Ascending aorta (tissue), 2 donors: Measurements from ENCODE around the gene TSPO2. TPM values are rescaled to one million over a fixed set of nuclear protein-coding genes. Genes with fewer than 3 reads are reported as not detected.
"Not testable (repeated sequence)": the region's sequence is repeated elsewhere in the genome, so short reads cannot be mapped to it uniquely, and the experiment has no call there.

Experiments used
- DNase-seq, 2 donors: peaks; one replicate each; pipeline ENCODE4 v3.0.0-alpha.2; 2019; ENCODE audit warnings: low spot score in 2 of 2
- H3K27ac ChIP-seq, 2 donors: fragments of 200-600 bp; sonication (generic); one replicate each; pipeline ENCODE4 v1.5.1; 2016 to 2017; ENCODE audit warnings: mild to moderate bottlenecking in 1 of 2
- H3K27me3 ChIP-seq: fragments of 200-600 bp; sonication (generic); one replicate; pipeline ENCODE4 v1.5.1; 2017
- H3K36me3 ChIP-seq, 2 donors: fragments of 200-600 bp; sonication (generic); one replicate each; pipeline ENCODE4 v1.5.1; 2016
- H3K4me1 ChIP-seq, 2 donors: fragments of 200-600 bp; sonication (generic); one replicate each; pipeline ENCODE4 v1.5.1; 2016 to 2017; ENCODE audit warnings: mild to moderate bottlenecking in 1 of 2
- H3K4me3 ChIP-seq, 2 donors: fragments of 200-600 bp; sonication (generic); one replicate each; pipeline ENCODE4 v1.5.1; 2016 to 2017; ENCODE audit warnings: mild to moderate bottlenecking in 1 of 2
- H3K9me3 ChIP-seq, 2 donors: fragments of 200-600 bp; sonication (generic); one replicate each; pipeline ENCODE4 v1.5.1; 2016
- intact Hi-C: fragments of 100-400 bp; cut with DNase I; formaldehyde crosslinking; loops from one replicate; pipeline ENCODE4 v1.15.1; 2023
- total RNA-seq: library from RNA; depleted of rRNA; stranded (reverse); fragments of >200 nt; gene quantifications from one replicate; pipeline ENCODE4 v1.1.0, GENCODE V29; 2016
- TF ChIP-seq, protein P1 (sequence below), 3 experiments: fragments of 200-600 bp in 2 of 3; fragments of 450-650 bp in 1 of 3; sonication (generic) in 2 of 3; IDR thresholded peaks; one replicate each; pipeline ENCODE4 v1.5.1; 2016 to 2019; ENCODE audit warnings: antibody characterized with exemption in 3 of 3, mild to moderate bottlenecking in 1 of 3, moderate library complexity in 1 of 3

TSPO2 gene
- total RNA-seq, 1 donor from 2014 or later: not detected

DNA sequence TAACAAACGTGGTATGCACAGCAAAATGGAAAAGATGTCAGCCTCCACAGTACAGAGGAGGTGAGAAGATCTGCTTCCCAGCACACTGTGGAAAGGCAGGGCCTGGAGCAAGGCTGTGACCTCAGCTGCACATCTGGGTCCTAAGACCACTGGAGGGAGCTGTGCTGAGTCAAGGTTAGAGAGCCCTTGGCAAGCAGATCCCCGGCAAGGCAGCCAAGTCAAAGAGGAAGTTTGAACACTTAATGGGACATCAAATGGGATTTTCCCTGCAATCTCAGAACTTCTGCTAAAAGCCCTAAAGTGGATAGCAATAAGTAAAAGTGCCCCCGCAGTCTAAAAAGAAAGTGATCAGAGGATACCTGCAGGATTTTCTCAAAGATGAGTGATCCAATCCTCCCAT lies 42.7 kb upstream of the TSPO2 start:
- no peak overlapping the region for H3K27ac ChIP-seq
- H3K27me3 ChIP-seq: no peaks in the 10 kb centered on the region
- H3K9me3 ChIP-seq: no peaks in the 10 kb centered on the region
- intact Hi-C loops: no loop called here
- DNase-seq: peak in 1 of 2 donors; percentile 65
- H3K36me3 ChIP-seq: no peaks in the 10 kb centered on the region
- TF ChIP-seq, protein P1, sequence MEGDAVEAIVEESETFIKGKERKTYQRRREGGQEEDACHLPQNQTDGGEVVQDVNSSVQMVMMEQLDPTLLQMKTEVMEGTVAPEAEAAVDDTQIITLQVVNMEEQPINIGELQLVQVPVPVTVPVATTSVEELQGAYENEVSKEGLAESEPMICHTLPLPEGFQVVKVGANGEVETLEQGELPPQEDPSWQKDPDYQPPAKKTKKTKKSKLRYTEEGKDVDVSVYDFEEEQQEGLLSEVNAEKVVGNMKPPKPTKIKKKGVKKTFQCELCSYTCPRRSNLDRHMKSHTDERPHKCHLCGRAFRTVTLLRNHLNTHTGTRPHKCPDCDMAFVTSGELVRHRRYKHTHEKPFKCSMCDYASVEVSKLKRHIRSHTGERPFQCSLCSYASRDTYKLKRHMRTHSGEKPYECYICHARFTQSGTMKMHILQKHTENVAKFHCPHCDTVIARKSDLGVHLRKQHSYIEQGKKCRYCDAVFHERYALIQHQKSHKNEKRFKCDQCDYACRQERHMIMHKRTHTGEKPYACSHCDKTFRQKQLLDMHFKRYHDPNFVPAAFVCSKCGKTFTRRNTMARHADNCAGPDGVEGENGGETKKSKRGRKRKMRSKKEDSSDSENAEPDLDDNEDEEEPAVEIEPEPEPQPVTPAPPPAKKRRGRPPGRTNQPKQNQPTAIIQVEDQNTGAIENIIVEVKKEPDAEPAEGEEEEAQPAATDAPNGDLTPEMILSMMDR (IDR thresholded peaks at IDR 0.05): peak in 2 of 3 experiments; percentile 3 to 25
- peaks cover 4% of the 10 kb centered on the region in 2 donors for H3K4me1 ChIP-seq
- no peak overlapping the region for H3K4me3 ChIP-seq

DNA sequence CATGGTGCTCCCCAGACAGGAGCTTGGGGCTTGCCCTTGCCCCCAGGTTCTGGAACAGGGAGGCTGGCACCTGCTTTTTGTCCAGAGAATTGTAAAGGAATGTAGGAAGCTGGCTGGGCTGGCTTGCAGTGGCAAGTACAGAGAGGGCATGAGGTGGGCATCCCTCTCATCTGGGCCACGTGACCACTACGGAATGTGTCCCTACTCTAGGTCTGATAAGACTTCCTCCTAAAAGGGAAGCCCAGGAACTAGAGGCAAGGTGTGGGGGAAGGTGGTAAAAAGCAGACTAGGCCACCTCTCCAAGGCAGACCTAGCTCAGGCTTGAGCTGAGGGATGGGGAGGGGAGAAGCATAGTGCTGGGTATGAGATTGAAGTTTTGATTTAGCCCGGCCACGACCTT lies 42.0 kb upstream of the TSPO2 start:
- Histone ChIP-seq H3K9me3 (no peaks in the 10 kb centered on the region), H3K36me3 (no peaks in the 10 kb centered on the region), H3K27ac (no peak overlapping the region), H3K4me3 (no peak overlapping the region), H3K4me1 (peaks cover 4% of the 10 kb centered on the region in 2 donors), H3K27me3 (no peaks in the 10 kb centered on the region)
- intact Hi-C loops: no loop called here
- no peak for DNase-seq
- TF ChIP-seq, protein P1 (IDR thresholded peaks at IDR 0.05): no peak

DNA sequence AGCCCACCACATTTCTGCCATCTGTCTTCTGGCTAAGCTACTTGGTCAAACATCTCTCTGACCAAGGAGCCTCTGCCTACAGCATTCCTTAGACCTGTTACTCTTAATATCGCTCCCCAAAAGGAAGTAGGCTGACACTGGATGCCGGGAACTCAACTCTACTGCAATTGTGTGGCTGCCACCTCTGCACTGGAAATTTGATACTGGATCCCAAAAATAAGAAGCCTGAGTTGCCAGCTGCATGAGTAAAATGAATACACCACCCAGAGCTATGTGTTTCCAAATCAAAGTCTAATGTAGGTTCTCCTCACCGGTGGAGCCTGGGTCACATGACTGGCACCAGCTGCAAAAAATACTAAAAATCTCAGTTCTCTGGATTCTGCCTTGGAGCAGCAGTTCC lies 40.1 kb upstream of the TSPO2 start:
- peaks cover 0 to 4% of the 10 kb centered on the region in 2 donors for H3K4me1 ChIP-seq
- no peaks in the 10 kb centered on the region for H3K36me3 ChIP-seq
- H3K27me3 ChIP-seq: no peaks in the 10 kb centered on the region
- H3K4me3 ChIP-seq: no peak overlapping the region
- intact Hi-C loops: no loop called here
- no peak for DNase-seq
- no peaks in the 10 kb centered on the region for H3K9me3 ChIP-seq
- TF ChIP-seq, protein P1 (IDR thresholded peaks at IDR 0.05): no peak
- H3K27ac ChIP-seq: no peak overlapping the region

DNA sequence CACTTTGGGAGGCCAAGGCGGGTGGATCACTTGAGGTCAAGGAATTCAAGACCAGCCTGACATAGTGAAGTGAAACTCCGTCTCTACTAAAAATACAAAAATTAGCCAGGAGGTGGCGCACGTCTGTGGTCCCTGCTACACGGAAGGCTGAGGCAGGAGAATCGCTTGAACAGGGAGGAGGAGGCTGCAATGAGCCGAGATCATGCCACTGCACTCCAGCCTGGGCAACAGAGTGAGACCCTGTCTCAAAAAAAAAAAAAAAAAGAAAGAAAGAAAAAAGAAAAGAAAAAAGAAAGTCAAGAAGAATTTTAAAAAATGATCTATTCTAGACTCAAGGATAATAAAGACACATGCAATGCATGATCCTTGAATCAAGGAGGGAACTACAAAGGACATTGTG lies 36.0 kb upstream of the TSPO2 start:
- H3K4me1 ChIP-seq, H3K27me3 ChIP-seq, H3K9me3 ChIP-seq, H3K27ac ChIP-seq, H3K4me3 ChIP-seq, H3K36me3 ChIP-seq: not testable (repeated sequence)
- peak in 1 of 2 donors; percentile 74 for DNase-seq
- TF ChIP-seq, protein P1 (IDR thresholded peaks at IDR 0.05): peak; percentile 34 to 64 (median 57)
- intact Hi-C loops: loop anchor here (1.0 to 2.0 kb wide), 2 partner anchors 22 to 61 kb away; no protein-coding TSS in a partner anchor

DNA sequence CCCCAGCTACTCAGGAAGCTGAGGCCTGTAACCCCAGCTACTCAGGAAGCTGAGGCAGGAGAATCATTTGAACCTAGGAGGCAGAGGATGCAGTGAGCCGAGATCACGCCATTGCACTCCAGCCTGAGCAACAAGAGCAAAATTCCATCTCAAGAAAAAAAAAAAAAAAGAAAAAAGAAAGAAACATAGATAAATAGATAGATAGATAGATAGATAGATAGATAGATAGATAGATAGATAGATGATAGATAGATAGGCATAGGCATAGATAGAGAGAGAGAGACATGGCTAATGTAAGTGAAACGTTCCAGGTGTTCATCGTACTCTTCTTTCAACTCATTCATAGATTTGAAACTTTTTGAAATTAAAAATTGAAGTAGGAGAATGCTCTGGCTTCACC lies 35.3 kb upstream of the TSPO2 start:
- not testable (repeated sequence) for H3K4me1 ChIP-seq, DNase-seq, H3K9me3 ChIP-seq, H3K27ac ChIP-seq, H3K4me3 ChIP-seq, H3K36me3 ChIP-seq, H3K27me3 ChIP-seq
- intact Hi-C loops: loop anchor here (1.0 to 2.0 kb wide), 2 partner anchors 21 to 60 kb away; no protein-coding TSS in a partner anchor

DNA sequence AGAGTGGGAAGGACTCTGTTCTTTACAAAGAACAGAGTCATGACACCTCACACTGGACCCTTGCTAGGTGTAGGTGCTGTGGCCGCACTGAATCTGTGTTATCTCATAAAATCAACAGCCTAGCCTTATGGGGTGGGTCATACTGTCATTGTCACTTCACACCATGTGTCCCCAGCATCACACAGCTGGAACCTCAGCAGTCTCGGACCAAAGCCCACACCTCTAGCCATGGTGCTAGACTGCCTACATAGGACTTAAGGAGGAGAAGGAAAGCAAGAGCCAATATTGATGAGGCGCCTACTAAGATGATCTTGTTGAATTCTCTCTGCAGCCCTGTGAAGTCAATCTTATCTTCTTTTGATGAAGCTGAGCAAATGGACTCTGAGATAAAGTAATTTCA lies 34.3 kb upstream of the TSPO2 start:
- H3K9me3 ChIP-seq: no peaks in the 10 kb centered on the region
- TF ChIP-seq, protein P1 (IDR thresholded peaks at IDR 0.05): no peak
- DNase-seq: no peak
- intact Hi-C loops: no loop called here
- H3K4me3 ChIP-seq: no peak overlapping the region
- no peaks in the 10 kb centered on the region for H3K36me3 ChIP-seq
- H3K27ac ChIP-seq: no peak overlapping the region
- no peaks in the 10 kb centered on the region for H3K27me3 ChIP-seq
- H3K4me1 ChIP-seq: no peaks in the 10 kb centered on the region
